Epithelial cell of esophagus (primary cell): ENCODE measurements around the gene MORC1.

Source experiments
- DNase-seq: peaks from one replicate; pipeline ENCODE4 v3.0.0; 2010; ENCODE audit warnings: low read depth
- H3K4me3 ChIP-seq: 2 replicates; pipeline ENCODE4 v1.5.1; 2011; ENCODE audit warnings: mild to moderate bottlenecking, low read length, control low read depth
- TF ChIP-seq, protein P1 (sequence below): IDR thresholded peaks from 2 replicates; pipeline ENCODE4 v1.5.1; 2011; ENCODE audit warnings: low read depth, mild to moderate bottlenecking, low read length, control low read depth, inconsistent platforms; ENCODE audit not compliant: insufficient read depth; ENCODE audit errors: missing control alignments

The MORC1 gene

DNA sequence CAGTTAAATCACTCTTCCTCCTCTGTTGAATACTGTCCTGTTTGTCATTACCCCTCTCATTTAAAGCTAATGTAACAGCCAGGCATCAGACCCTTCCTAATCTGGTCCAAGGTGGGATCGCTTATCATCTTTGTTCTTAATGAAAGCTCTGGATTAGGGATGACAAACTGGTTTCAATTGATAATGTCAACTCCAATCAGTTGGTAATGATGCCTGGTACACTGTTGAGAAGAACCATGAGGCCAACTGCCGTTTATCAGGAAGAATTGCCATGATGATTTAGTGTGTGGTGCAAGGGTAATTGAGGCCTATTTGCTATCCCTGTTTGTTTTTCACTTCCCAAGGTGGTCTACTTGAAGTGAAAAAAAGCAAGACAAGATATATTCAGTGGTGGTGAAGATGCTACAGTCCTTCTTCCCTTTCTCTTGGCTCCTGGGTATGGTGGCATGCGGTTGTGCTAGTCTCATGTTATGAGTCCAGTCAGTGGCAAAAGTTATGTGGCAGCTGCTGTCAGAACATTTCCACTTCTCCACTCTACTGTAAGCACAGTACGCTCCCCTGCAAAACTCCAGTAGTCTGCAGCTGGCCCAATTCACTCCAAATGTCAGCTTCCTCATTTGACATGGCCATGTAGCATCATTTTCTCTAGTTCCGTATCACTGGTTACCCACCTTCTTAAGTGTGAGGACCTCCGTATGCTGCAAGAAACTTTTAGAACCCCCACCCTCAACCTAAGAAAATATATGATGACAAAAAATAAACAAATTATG lies 72.5 kb downstream of the MORC1 start:
- H3K4me3 ChIP-seq: no peak overlapping the region
- TF ChIP-seq, protein P1, sequence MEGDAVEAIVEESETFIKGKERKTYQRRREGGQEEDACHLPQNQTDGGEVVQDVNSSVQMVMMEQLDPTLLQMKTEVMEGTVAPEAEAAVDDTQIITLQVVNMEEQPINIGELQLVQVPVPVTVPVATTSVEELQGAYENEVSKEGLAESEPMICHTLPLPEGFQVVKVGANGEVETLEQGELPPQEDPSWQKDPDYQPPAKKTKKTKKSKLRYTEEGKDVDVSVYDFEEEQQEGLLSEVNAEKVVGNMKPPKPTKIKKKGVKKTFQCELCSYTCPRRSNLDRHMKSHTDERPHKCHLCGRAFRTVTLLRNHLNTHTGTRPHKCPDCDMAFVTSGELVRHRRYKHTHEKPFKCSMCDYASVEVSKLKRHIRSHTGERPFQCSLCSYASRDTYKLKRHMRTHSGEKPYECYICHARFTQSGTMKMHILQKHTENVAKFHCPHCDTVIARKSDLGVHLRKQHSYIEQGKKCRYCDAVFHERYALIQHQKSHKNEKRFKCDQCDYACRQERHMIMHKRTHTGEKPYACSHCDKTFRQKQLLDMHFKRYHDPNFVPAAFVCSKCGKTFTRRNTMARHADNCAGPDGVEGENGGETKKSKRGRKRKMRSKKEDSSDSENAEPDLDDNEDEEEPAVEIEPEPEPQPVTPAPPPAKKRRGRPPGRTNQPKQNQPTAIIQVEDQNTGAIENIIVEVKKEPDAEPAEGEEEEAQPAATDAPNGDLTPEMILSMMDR: no peak
- DNase-seq: no peak

DNA sequence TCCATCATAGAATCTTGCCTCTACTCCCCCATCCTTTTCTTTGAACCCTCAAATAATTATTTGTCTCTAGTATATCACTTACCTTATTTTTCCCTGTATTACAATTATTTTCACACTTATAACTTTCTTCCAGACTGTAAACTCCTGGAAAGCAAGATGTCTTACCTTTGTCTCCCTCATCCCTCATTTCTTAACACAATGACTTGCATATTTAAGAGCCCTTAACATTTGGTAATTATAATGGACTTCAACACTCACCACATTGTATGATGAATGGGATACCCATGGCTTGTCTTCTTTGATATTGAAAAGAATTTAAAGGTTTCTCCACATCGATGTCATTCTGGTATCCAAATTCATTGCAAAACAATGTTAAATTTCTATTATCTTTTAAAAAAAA lies 82.9 kb downstream of the MORC1 start:
- no peak for DNase-seq
- no peak overlapping the region for H3K4me3 ChIP-seq
- TF ChIP-seq, protein P1: no peak

DNA sequence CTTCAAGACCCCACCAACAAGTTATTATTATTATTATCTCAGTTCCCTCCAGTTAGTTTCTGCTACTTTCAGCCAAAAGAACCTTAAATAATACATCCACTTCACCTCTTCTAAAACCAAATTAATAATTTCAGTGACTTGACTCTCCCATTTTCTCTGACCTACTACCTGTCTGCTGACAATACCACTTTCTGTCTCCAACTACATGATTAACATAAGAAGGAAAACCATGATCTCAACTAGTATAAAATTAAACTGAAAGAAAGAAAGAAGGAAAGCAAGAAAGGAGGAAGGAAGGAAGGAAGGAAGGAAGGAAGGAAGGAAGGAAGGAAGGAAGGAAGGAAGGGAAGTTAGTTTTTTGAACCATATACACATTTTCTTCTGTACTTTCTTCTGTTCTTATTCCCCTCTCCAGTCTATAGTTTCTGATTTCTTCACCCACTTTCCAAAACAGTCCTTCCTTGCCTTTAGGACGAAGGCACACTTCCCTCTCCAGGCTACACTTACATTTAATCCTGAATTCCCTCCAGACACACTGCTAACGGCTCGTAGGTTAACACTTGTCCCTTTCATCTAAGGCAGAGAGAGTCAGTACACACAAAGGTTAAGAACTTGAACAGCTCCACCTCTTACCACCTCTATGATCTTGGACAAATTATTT lies 84.8 kb downstream of the MORC1 start:
- no peak overlapping the region for H3K4me3 ChIP-seq
- no peak for DNase-seq
- TF ChIP-seq, protein P1: no peak

DNA sequence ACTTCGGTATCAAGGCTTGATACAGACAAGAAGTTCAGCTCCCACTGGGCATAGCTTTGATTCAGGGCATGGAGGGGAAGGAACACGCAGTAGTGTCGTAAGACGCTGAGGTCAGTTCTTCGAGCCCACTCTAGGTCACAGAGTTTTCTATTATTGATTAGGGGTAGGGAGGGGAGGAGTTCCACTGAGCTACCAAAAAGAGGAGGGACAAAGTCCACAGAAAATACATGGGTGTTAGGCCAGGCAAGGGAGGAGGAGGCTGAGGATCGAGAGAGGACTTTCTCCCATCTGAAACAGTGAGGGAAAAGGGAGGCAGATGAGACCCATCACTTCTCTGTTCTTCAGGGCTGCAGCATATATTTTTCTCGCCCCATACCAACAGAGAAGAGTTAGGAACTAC lies 89.2 kb downstream of the MORC1 start:
- no peak for DNase-seq
- TF ChIP-seq, protein P1: no peak
- H3K4me3 ChIP-seq: no peak overlapping the region

DNA sequence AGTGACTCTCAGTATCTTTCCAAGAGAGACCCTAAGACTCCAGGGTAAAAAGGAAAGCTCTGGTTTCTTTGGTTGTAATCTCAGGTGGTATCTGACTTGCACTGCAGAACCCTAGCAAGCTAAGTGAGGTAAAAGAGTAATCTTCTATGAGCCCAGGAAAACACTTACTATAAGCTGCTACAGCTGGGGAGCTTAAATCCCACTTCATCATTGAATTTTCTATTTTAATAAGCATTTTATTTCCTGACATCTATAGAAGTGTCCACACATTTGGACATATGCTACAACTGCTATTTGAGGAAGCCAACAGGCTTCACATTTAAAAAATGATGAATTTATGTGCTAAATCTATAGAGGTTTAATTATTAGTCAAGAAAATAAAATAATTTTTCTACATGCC lies 91.1 kb downstream of the MORC1 start:
- TF ChIP-seq, protein P1: no peak
- DNase-seq: no peak
- no peak overlapping the region for H3K4me3 ChIP-seq

DNA sequence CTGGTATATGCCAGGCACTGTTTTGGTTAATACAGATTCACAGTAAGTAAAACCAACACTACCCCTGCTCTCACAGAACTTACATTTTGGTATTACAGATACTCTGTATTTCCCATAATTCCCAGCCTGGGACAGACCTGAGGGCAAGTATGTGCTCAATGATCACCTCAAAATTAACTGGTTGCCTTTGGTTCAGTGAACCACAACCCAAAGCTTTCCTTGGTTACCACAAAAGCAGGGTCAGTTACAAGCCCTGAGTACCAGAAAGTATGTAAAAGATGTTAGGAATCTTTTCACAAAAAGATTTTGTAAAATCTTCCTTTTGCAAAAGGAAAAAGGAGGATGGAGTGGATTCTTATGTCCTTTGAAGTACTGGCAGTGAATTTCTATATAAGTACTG lies 92.0 kb downstream of the MORC1 start:
- H3K4me3 ChIP-seq: no peak overlapping the region
- TF ChIP-seq, protein P1: no peak
- DNase-seq: no peak
